Measurements from ENCODE around the gene NKAIN2. TPM values are rescaled to one million over a fixed set of nuclear protein-coding genes. Genes with fewer than 3 reads are reported as not detected.
A peak's percentile ranks its signal among the peaks of the same experiment; 100 is the strongest.
"Not testable (repeated sequence)": the region's sequence is repeated elsewhere in the genome, so short reads cannot be mapped to it uniquely, and the experiment has no call there.

NKAIN2 gene
- total RNA-seq, 1 donor from 2014 or later, result 4.0 TPM

DNA sequence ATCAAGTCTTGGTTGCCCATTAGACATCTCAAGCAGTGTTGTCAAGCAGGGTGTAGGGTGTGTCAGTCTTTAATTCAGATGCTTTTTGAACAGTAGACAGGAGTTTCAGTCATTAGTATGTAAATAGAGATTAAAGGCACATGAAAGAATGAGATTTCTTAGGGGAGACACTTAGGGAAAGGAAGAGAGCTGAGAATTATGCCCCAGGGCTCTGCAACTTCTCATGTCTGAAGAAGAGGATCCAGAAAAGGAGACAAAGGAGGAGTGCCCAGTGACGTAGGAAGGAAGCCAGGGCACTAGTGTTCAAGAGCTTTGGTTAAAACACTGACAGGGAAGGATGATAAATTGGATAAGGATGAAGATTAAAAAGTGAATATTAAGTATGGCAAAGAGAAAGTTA is 569.7 kb downstream of the NKAIN2 start:
- no peak for DNase-seq (ENCODE audit: low spot score)
- no peaks in the 10 kb centered on the region for H3K27me3 Mint-ChIP-seq (ENCODE audit: low read depth)
- no peak for TF ChIP-seq CTCF (IDR thresholded peaks at IDR 0.05)
- H3K4me1 Mint-ChIP-seq (ENCODE audit: low read depth), result peaks cover 29% of the 10 kb centered on the region
- no peak overlapping the region for H3K27ac Mint-ChIP-seq (ENCODE audit: unreplicated experiment)
- H3K36me3 Mint-ChIP-seq (ENCODE audit: low read depth), result no peaks in the 10 kb centered on the region
- H3K9me3 Mint-ChIP-seq (ENCODE audit: low read depth), result no peaks in the 10 kb centered on the region
- H3K4me3 Mint-ChIP-seq (ENCODE audit: unreplicated experiment), result no peak overlapping the region

DNA sequence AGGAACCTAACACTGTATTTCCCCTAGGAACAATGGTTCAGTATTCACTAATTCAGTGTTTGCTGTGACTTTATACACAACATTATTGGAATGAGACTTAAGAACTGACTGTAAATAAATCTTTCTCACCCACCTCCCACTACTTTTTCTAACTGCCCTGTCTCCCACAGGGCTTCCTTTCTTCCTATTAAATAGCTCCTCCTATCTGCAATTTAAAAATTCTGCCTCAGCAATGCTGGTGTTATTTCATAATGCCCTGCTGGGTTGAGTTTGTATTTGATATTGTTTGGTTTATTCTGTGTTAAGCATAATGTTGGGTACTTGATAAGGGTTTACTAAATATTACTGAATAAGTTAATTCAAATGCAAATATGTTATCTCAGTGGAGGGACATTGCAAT is 585.5 kb downstream of the NKAIN2 start:
- Mint-ChIP-seq H3K36me3 (ENCODE audit: low read depth) (peaks cover 2% of the 10 kb centered on the region), H3K4me1 (ENCODE audit: low read depth) (no peaks in the 10 kb centered on the region), H3K27ac (ENCODE audit: unreplicated experiment) (no peak overlapping the region), H3K27me3 (ENCODE audit: low read depth) (no peaks in the 10 kb centered on the region), H3K9me3 (ENCODE audit: low read depth) (peaks cover 8% of the 10 kb centered on the region), H3K4me3 (ENCODE audit: unreplicated experiment) (no peak overlapping the region)
- no peak for TF ChIP-seq CTCF (IDR thresholded peaks at IDR 0.05)
- DNase-seq (ENCODE audit: low spot score), result no peak

- Mint-ChIP-seq H3K9me3 (ENCODE audit: low read depth) (peaks cover 16% of the 10 kb centered on the region), H3K4me1 (ENCODE audit: low read depth) (peaks cover 8% of the 10 kb centered on the region), H3K27ac (ENCODE audit: unreplicated experiment) (no peak overlapping the region), H3K36me3 (ENCODE audit: low read depth) (peaks cover 2% of the 10 kb centered on the region), H3K27me3 (ENCODE audit: low read depth) (no peaks in the 10 kb centered on the region), H3K4me3 (ENCODE audit: unreplicated experiment) (no peak overlapping the region)
- no peak for DNase-seq (ENCODE audit: low spot score)
- TF ChIP-seq CTCF (IDR thresholded peaks at IDR 0.05), result no peak
These were observed 589.9 kb downstream of the NKAIN2 start for GRCh38 chr6:124393536-124393935.

DNA sequence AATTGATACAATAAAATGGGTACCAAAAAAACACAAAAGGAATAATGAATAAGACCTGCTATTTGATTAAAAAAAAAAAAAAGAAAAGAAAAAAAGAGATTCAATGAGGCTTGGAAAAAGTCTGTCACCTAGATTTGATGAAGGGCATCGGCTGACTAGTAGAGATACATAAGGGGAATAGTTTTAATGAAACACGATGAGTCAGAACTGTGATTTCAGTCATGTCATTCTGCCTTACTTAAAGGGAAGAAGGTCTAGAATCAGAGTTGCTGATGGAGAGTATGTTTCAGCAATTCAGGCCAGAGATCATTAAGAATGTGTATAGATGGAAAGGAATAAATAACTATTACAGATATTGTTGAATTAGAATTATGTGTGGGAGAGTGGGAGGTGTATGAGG is 592.7 kb downstream of the NKAIN2 start:
- H3K9me3 Mint-ChIP-seq (ENCODE audit: low read depth), result peaks cover 12% of the 10 kb centered on the region
- no peaks in the 10 kb centered on the region for H3K36me3 Mint-ChIP-seq (ENCODE audit: low read depth)
- peaks cover 11% of the 10 kb centered on the region for H3K4me1 Mint-ChIP-seq (ENCODE audit: low read depth)
- no peak overlapping the region for H3K27ac Mint-ChIP-seq (ENCODE audit: unreplicated experiment)
- H3K27me3 Mint-ChIP-seq (ENCODE audit: low read depth), result no peaks in the 10 kb centered on the region
- DNase-seq (ENCODE audit: low spot score), result no peak
- TF ChIP-seq CTCF (IDR thresholded peaks at IDR 0.05), result no peak
- no peak overlapping the region for H3K4me3 Mint-ChIP-seq (ENCODE audit: unreplicated experiment)

- Mint-ChIP-seq H3K36me3 (ENCODE audit: low read depth) (no peaks in the 10 kb centered on the region), H3K9me3 (ENCODE audit: low read depth) (no peaks in the 10 kb centered on the region), H3K27me3 (ENCODE audit: low read depth) (peaks cover 2% of the 10 kb centered on the region), H3K4me1 (ENCODE audit: low read depth) (peaks cover 8% of the 10 kb centered on the region), H3K27ac (ENCODE audit: unreplicated experiment) (no peak overlapping the region), H3K4me3 (ENCODE audit: unreplicated experiment) (no peak overlapping the region)
- no peak for DNase-seq (ENCODE audit: low spot score)
- peak; percentile 71 for TF ChIP-seq CTCF (IDR thresholded peaks at IDR 0.05)
These were observed 596.8 kb downstream of the NKAIN2 start for GRCh38 chr6:124400261-124400999.

DNA sequence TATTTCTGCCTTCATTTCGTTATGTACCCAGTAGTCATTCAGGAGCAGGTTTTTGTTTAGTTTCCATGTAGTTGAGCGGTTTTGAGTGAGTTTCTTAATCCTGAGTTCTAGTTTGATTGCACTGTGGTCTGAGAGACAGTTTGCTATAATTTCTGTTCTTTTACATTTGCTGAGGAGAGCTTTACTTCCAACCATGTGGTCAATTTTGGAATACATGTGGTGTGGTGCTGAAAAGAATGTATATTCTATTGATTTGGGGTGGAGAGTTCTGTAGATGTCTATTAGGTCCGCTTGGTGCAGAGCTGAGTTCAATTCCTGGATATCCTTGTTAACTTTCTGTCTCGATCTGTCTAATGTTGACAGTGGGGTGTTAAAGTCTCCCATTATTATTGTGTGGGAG is 606.8 kb downstream of the NKAIN2 start:
- Mint-ChIP-seq H3K9me3 (ENCODE audit: low read depth) (peaks cover 20% of the 10 kb centered on the region), H3K36me3 (ENCODE audit: low read depth) (peaks cover 15% of the 10 kb centered on the region)
- H3K27me3 Mint-ChIP-seq (ENCODE audit: low read depth); DNase-seq (ENCODE audit: low spot score); H3K27ac Mint-ChIP-seq (ENCODE audit: unreplicated experiment); H3K4me3 Mint-ChIP-seq (ENCODE audit: unreplicated experiment); H3K4me1 Mint-ChIP-seq (ENCODE audit: low read depth): not testable (repeated sequence)

GRCh38 chr6:124412657-124413056 is 609.0 kb downstream of the NKAIN2 start:
- Mint-ChIP-seq H3K9me3 (ENCODE audit: low read depth) (peaks cover 20% of the 10 kb centered on the region), H3K36me3 (ENCODE audit: low read depth) (peaks cover 15% of the 10 kb centered on the region)
- H3K4me3 Mint-ChIP-seq (ENCODE audit: unreplicated experiment); H3K27ac Mint-ChIP-seq (ENCODE audit: unreplicated experiment); DNase-seq (ENCODE audit: low spot score); H3K27me3 Mint-ChIP-seq (ENCODE audit: low read depth); H3K4me1 Mint-ChIP-seq (ENCODE audit: low read depth): not testable (repeated sequence)
